IMR-90 (cell line): Measurements from ENCODE around the gene CFP. TPM values are rescaled to one million over a fixed set of nuclear protein-coding genes. Genes with fewer than 3 reads are reported as not detected.

Source experiments
- ATAC-seq: fragments of 200-7000 bp; cut with Tn5 transposase; 2 replicates; pipeline ENCODE4 v1.9.1; 2020; ENCODE audit warnings: low read depth, mild to moderate bottlenecking, moderate library complexity
- BruUV-seq: library from RNA; stranded (reverse); fragments of 400-500 nt; replicated peaks from 2 replicates; lab custom pipeline; 2021; lab: Mats Ljungman, UMichigan
- CTCF ChIA-PET: fragments of 300-600 bp; formaldehyde crosslinking; extraction: SDS; loops from one replicate; lab custom pipeline; 2021; ENCODE audit warnings: antibody characterized with exemption; lab: Yijun Ruan, JAX
- POLR2A ChIA-PET: fragments of 300-600 bp; sonication (Branson Sonifier 250); formaldehyde crosslinking; loops from one replicate; lab custom pipeline; 2022; ENCODE audit warnings: antibody characterized with exemption; ENCODE audit not compliant: unreplicated experiment; lab: Charles Lee
- DNase-seq: peaks from one replicate; pipeline ENCODE4 v3.0.0; 2013
- H2AFZ ChIP-seq: replicated peaks from 2 replicates; pipeline ENCODE3; 2013; ENCODE audit warnings: low read length, mild to moderate bottlenecking; ENCODE audit not compliant: poor library complexity
- H2AK5ac ChIP-seq: 2 replicates; pipeline ENCODE4 v1.6.1; 2013; ENCODE audit warnings: low read depth, low read length, inconsistent platforms
- H2AK9ac ChIP-seq: replicated peaks from 2 replicates; pipeline ENCODE3; 2013; ENCODE audit warnings: mild to moderate bottlenecking, low read depth, low read length, moderate library complexity; ENCODE audit not compliant: poor library complexity
- H2BK120ac ChIP-seq: 2 replicates; pipeline ENCODE4 v1.6.1; 2013; ENCODE audit warnings: low read depth, low read length, inconsistent platforms
- H2BK15ac ChIP-seq: 3 replicates; pipeline ENCODE4 v1.6.1; 2013; ENCODE audit warnings: low read depth, low read length, inconsistent platforms
- H2BK20ac ChIP-seq: 2 replicates; pipeline ENCODE4 v1.6.1; 2013; ENCODE audit warnings: low read depth, mild to moderate bottlenecking, inconsistent platforms, low read length, moderate library complexity
- H2BK5ac ChIP-seq: 2 replicates; pipeline ENCODE4 v1.6.1; 2013; ENCODE audit warnings: mild to moderate bottlenecking, low read depth, low read length, inconsistent platforms; ENCODE audit not compliant: poor library complexity, severe bottlenecking
- H3K14ac ChIP-seq: replicated peaks from 2 replicates; pipeline ENCODE4 v1.6.1; 2013; ENCODE audit warnings: low read depth, low read length, inconsistent platforms
- H3K18ac ChIP-seq: 2 replicates; pipeline ENCODE4 v1.6.1; 2013; ENCODE audit warnings: low read depth, low read length, control low read depth
- H3K23ac ChIP-seq: 2 replicates; pipeline ENCODE4 v1.6.1; 2013; ENCODE audit warnings: low read depth, low read length, inconsistent platforms
- H3K27ac ChIP-seq: 2 replicates; pipeline ENCODE4 v1.5.1; 2013; ENCODE audit warnings: mild to moderate bottlenecking, control low read depth, low read length; ENCODE audit not compliant: insufficient read depth
- H3K27me3 ChIP-seq: 2 replicates; pipeline ENCODE4 v1.6.1; 2013; ENCODE audit warnings: low read length; ENCODE audit not compliant: control insufficient read depth, insufficient read depth
- H3K36me3 ChIP-seq: 2 replicates; pipeline ENCODE4 v1.6.1; 2013; ENCODE audit warnings: low read length, mixed read lengths; ENCODE audit not compliant: control insufficient read depth, insufficient read depth
- H3K4ac ChIP-seq: 2 replicates; pipeline ENCODE4 v1.6.1; 2013; ENCODE audit warnings: low read depth, low read length, inconsistent platforms
- H3K4me1 ChIP-seq: 2 replicates; pipeline ENCODE4 v1.6.1; 2013; ENCODE audit warnings: low read length, mixed read lengths; ENCODE audit not compliant: control insufficient read depth, insufficient read depth
- H3K4me2 ChIP-seq: 2 replicates; pipeline ENCODE4 v1.6.1; 2013; ENCODE audit warnings: low read depth, mild to moderate bottlenecking, control low read depth, low read length, moderate library complexity
- H3K4me3 ChIP-seq: 2 replicates; pipeline ENCODE4 v1.5.1; 2013; ENCODE audit warnings: low read depth, mild to moderate bottlenecking, control low read depth, low read length, moderate library complexity; ENCODE audit not compliant: insufficient read depth
- H3K56ac ChIP-seq: 2 replicates; pipeline ENCODE4 v1.6.1; 2013; ENCODE audit warnings: low read length, inconsistent platforms; ENCODE audit not compliant: insufficient read depth; ENCODE audit errors: extremely low read depth
- H3K79me1 ChIP-seq, 2 experiments: 2 replicates each; pipeline ENCODE4 v1.6.1; 2013; ENCODE audit warnings: low read length in 2 of 2, inconsistent platforms in 1 of 2, low read depth in 1 of 2
- H3K9ac ChIP-seq: 2 replicates; pipeline ENCODE4 v1.6.1; 2013; ENCODE audit warnings: low read depth, low read length, control low read depth
- H3K9me1 ChIP-seq: 2 replicates; pipeline ENCODE4 v1.6.1; 2013; ENCODE audit warnings: low read length, inconsistent platforms; ENCODE audit not compliant: insufficient read depth
- H3K9me3 ChIP-seq: 2 replicates; pipeline ENCODE4 v1.6.1; 2013; ENCODE audit warnings: low read length; ENCODE audit not compliant: control insufficient read depth, insufficient read depth
- H4K20me1 ChIP-seq: 2 replicates; pipeline ENCODE4 v1.6.1; 2013; ENCODE audit warnings: low read length, inconsistent platforms; ENCODE audit not compliant: insufficient read depth
- H4K5ac ChIP-seq: 2 replicates; pipeline ENCODE4 v1.6.1; 2013; ENCODE audit warnings: mild to moderate bottlenecking, low read depth, low read length, control low read depth
- H4K8ac ChIP-seq, 2 experiments: 2 replicates each; pipeline ENCODE4 v1.6.1; 2013; ENCODE audit warnings: low read depth in 2 of 2, low read length in 2 of 2, control low read depth in 1 of 2, inconsistent platforms in 1 of 2
- H4K91ac ChIP-seq: 2 replicates; pipeline ENCODE4 v1.6.1; 2013; ENCODE audit warnings: low read depth, low read length, inconsistent platforms; ENCODE audit not compliant: insufficient read depth
- BHLHE40 ChIP-seq: fragments of 150-350 bp; IDR thresholded peaks from 2 replicates; pipeline ENCODE4 v1.6.1; 2016; ENCODE audit warnings: mild to moderate bottlenecking, low read depth, low read length
- CEBPB ChIP-seq: IDR thresholded peaks from 2 replicates; pipeline ENCODE4 v1.6.1; 2012; ENCODE audit warnings: low read depth, low read length, improper control_type of control experiment
- CHD1 ChIP-seq: IDR thresholded peaks from 2 replicates; pipeline ENCODE4 v1.6.1; 2012; ENCODE audit warnings: low read depth, low read length, improper control_type of control experiment
- FOS ChIP-seq: fragments of 150-350 bp; IDR thresholded peaks from 2 replicates; pipeline ENCODE4 v1.6.1; 2016; ENCODE audit warnings: low read depth, low read length
- MAFK ChIP-seq: IDR thresholded peaks from 2 replicates; pipeline ENCODE4 v1.6.1; 2012; ENCODE audit warnings: low read depth, low read length, improper control_type of control experiment
- MAZ ChIP-seq: IDR thresholded peaks from 2 replicates; pipeline ENCODE4 v1.6.1; 2012; ENCODE audit warnings: low read depth, mild to moderate bottlenecking, low read length, improper control_type of control experiment, moderate library complexity, borderline replicate concordance
- MXI1 ChIP-seq: IDR thresholded peaks from 2 replicates; pipeline ENCODE4 v1.6.1; 2012; ENCODE audit warnings: low read depth, mild to moderate bottlenecking, low read length, moderate library complexity, borderline replicate concordance
- NFE2L2 ChIP-seq: fragments of 150-350 bp; IDR thresholded peaks from 2 replicates; pipeline ENCODE4 v1.6.1; 2016; ENCODE audit warnings: low read depth, mild to moderate bottlenecking, low read length
- POLR2A ChIP-seq: IDR thresholded peaks from 2 replicates; pipeline ENCODE4 v1.6.1; 2012; ENCODE audit warnings: mild to moderate bottlenecking, low read depth, low read length
- RAD21 ChIP-seq: IDR thresholded peaks from 2 replicates; pipeline ENCODE4 v1.6.1; 2012; ENCODE audit warnings: low read length, improper control_type of control experiment
- RCOR1 ChIP-seq: IDR thresholded peaks from 2 replicates; pipeline ENCODE4 v1.6.1; 2012; ENCODE audit warnings: mild to moderate bottlenecking, low read length, improper control_type of control experiment; ENCODE audit not compliant: insufficient replicate concordance
- RFX5 ChIP-seq: IDR thresholded peaks from 2 replicates; pipeline ENCODE4 v1.8.0; 2012; ENCODE audit warnings: low read depth, mild to moderate bottlenecking, low read length, moderate library complexity
- SMC3 ChIP-seq: fragments of 150-350 bp; IDR thresholded peaks from 2 replicates; pipeline ENCODE4 v1.6.1; 2016; ENCODE audit warnings: low read depth, mild to moderate bottlenecking, antibody characterized with exemption, low read length, moderate library complexity
- WGBS, 2 experiments: methylation state at CpG; one replicate each; pipeline versions ENCODE4 v1.1.5 to v1.1.7; 2013; ENCODE audit warnings: missing lambda C conversion rate in 2 of 2; ENCODE audit not compliant: insufficient read length in 1 of 2; ENCODE audit errors: extremely low coverage in 2 of 2; 5-methylcytosine and 5-hydroxymethylcytosine counted together
- dilution Hi-C: fragments of 300-500 bp; cut with HindIII; formaldehyde crosslinking; loops from one replicate; pipeline ENCODE4 v1.14.3; 2018; ENCODE audit warnings: low sequenced_read_pairs; ENCODE audit not compliant: unreplicated experiment
- in situ Hi-C: fragments of 300-500 bp; cut with MboI; formaldehyde crosslinking; loops from 3 replicates; pipeline ENCODE4 v1.14.3; 2019; ENCODE audit warnings: low sequenced_read_pairs, inconsistent platforms, mixed read lengths
- intact Hi-C: fragments of 100-400 bp; cut with micrococcal nuclease; formaldehyde crosslinking; loops from 2 replicates; pipeline ENCODE4 v1.10.0; 2022
- polyA plus RNA-seq, 3 experiments: library from polyadenylated mRNA; depleted of rRNA; stranded (reverse); fragments of >200 nt; gene quantifications; 2 replicates each; pipeline ENCODE4 v1.2.3, GENCODE V29; 2012; ENCODE audit warnings: low replicate concordance in 1 of 3
- total RNA-seq: library from RNA; depleted of rRNA; stranded (reverse); fragments of >200 nt; gene quantifications from 2 replicates; pipeline ENCODE4 v1.2.3, GENCODE V29; 2012
- TF ChIP-seq, protein P1 (sequence below): conservative IDR thresholded peaks from 2 replicates; pipeline ENCODE4 v1.5.1; 2012; ENCODE audit warnings: mild to moderate bottlenecking, low read depth, low read length, improper control_type of control experiment
- TF ChIP-seq, protein P2 (sequence below): fragments of 150-350 bp; IDR thresholded peaks from 2 replicates; pipeline ENCODE4 v1.6.1; 2017; ENCODE audit warnings: mild to moderate bottlenecking, antibody characterized with exemption, low read length, low read depth
- TF ChIP-seq, protein P3 (sequence below): fragments of 150-350 bp; IDR thresholded peaks from 2 replicates; pipeline ENCODE4 v1.6.1; 2016; ENCODE audit warnings: low read depth, mild to moderate bottlenecking, low read length, moderate library complexity, borderline replicate concordance

Gene CFP
- total and polyA plus RNA-seq, 2 of the 4 experiments (the other 2 are of a cell fraction): under 0.01 to 0.14 TPM

DNA sequence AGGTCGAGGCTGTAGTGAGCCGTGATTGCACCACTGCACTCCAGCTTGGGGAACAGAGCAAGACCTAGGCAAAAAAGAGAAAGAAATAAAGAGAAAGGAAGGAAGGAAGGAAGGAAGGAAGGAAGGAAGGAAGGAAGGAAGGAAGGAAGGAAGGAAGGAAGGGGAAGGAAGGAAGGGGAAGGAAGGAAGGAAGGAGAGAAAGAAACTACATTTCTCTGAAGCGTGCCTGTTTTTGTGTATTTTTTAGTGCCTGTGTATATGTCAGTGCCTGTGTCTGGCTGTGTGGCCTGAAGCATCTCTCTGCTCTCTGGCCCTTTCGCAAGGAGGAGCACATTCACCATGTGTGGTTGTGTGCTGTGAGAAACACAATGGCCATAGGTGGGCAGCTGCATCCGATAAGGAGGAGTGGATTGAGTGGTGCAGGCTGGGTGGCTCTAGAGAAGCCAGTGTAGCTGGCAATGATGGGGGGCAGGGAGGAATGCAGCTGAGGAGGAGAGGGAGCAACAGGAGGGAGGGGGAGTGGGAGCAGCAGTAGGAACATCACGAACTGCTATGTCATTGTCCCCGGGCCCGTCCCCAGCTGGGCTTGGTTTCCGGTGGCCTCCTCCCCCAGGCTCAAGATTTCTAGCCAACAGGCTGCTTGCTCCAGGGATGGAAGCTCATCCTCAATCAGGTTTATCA lies 21.5 kb downstream of the CFP start:
- in situ Hi-C loops: no loop called here
- WGBS, 2 experiments: 80% methylated on average over 3 of the region's 9 CpGs; no CpG with 5 or more reads in 1 of the 2 experiments

More for the DNA sequence above, 21.5 kb downstream of the CFP start:
- no peak overlapping the region for H3K27ac ChIP-seq
- H2BK120ac ChIP-seq: no peak overlapping the region
- H2AK5ac ChIP-seq: no peak overlapping the region
- POLR2A ChIA-PET: no interaction called here
- CTCF ChIA-PET: no interaction called here
- H3K4me2 ChIP-seq: no peak overlapping the region
- H3K27me3 ChIP-seq: peaks cover 11% of the 10 kb centered on the region; the same call in 1 of the 2 replicates
- no peaks in the 10 kb centered on the region for H3K9me1 ChIP-seq
- H2BK15ac ChIP-seq: no peak overlapping the region
- no peaks in the 10 kb centered on the region for H3K36me3 ChIP-seq
- DNase-seq (no peak), ATAC-seq (no peak)
- TF ChIP-seq CEBPB: no peak
- no peak for TF ChIP-seq MAFK
- no peak for TF ChIP-seq POLR2A
- TF ChIP-seq, protein P1, sequence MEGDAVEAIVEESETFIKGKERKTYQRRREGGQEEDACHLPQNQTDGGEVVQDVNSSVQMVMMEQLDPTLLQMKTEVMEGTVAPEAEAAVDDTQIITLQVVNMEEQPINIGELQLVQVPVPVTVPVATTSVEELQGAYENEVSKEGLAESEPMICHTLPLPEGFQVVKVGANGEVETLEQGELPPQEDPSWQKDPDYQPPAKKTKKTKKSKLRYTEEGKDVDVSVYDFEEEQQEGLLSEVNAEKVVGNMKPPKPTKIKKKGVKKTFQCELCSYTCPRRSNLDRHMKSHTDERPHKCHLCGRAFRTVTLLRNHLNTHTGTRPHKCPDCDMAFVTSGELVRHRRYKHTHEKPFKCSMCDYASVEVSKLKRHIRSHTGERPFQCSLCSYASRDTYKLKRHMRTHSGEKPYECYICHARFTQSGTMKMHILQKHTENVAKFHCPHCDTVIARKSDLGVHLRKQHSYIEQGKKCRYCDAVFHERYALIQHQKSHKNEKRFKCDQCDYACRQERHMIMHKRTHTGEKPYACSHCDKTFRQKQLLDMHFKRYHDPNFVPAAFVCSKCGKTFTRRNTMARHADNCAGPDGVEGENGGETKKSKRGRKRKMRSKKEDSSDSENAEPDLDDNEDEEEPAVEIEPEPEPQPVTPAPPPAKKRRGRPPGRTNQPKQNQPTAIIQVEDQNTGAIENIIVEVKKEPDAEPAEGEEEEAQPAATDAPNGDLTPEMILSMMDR: no peak
- TF ChIP-seq BHLHE40: no peak
- TF ChIP-seq CHD1: no peak
- no peak for TF ChIP-seq MXI1
- no peak for TF ChIP-seq FOS
- no peak for TF ChIP-seq MAZ
- TF ChIP-seq RAD21: no peak
- no peak for TF ChIP-seq RCOR1
- no peak for TF ChIP-seq NFE2L2
- no peak for TF ChIP-seq SMC3
- TF ChIP-seq, protein P2, sequence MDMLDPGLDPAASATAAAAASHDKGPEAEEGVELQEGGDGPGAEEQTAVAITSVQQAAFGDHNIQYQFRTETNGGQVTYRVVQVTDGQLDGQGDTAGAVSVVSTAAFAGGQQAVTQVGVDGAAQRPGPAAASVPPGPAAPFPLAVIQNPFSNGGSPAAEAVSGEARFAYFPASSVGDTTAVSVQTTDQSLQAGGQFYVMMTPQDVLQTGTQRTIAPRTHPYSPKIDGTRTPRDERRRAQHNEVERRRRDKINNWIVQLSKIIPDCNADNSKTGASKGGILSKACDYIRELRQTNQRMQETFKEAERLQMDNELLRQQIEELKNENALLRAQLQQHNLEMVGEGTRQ: no peak
- TF ChIP-seq, protein P3, sequence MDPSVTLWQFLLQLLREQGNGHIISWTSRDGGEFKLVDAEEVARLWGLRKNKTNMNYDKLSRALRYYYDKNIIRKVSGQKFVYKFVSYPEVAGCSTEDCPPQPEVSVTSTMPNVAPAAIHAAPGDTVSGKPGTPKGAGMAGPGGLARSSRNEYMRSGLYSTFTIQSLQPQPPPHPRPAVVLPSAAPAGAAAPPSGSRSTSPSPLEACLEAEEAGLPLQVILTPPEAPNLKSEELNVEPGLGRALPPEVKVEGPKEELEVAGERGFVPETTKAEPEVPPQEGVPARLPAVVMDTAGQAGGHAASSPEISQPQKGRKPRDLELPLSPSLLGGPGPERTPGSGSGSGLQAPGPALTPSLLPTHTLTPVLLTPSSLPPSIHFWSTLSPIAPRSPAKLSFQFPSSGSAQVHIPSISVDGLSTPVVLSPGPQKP: no peak
- TF ChIP-seq RFX5: no peak
- H3K4ac ChIP-seq: no peak overlapping the region
- no peaks in the 10 kb centered on the region for H3K9me3 ChIP-seq
- no peak overlapping the region for H3K18ac ChIP-seq
- intact Hi-C loops (no loop called here), dilution Hi-C loops (no loop called here)
- no peak overlapping the region for H4K5ac ChIP-seq
- H3K4me1 ChIP-seq: no peaks in the 10 kb centered on the region
- H4K8ac ChIP-seq: no peak overlapping the region
- no peaks in the 10 kb centered on the region; the same call in 1 of the 2 replicates for H4K20me1 ChIP-seq
- peak overlapping the region; percentile 43 for H2AFZ ChIP-seq
- no peak overlapping the region for H2BK20ac ChIP-seq
- H3K23ac ChIP-seq: no peak overlapping the region
- H3K56ac ChIP-seq: no peak overlapping the region
- no peaks in the 10 kb centered on the region for H3K79me1 ChIP-seq
- no peak overlapping the region for H3K4me3 ChIP-seq
- H4K91ac ChIP-seq: no peak overlapping the region
- no peak overlapping the region for H3K9ac ChIP-seq
- no peak overlapping the region for H2BK5ac ChIP-seq
- BruUV-seq: no TSS peak
- no peak overlapping the region for H2AK9ac ChIP-seq
- no peak overlapping the region for H3K14ac ChIP-seq
